HG03135 (cell line): ENCODE data around the gene ERMAP.
"Not testable (repeated sequence)": the region's sequence is repeated elsewhere in the genome, so short reads cannot be mapped to it uniquely, and the experiment has no call there.

Experiments
- ATAC-seq: cut with Tn5 transposase; IDR thresholded peaks from one replicate; pipeline ENCODE4 v1.9.1; 2021; ENCODE audit warnings: mild to moderate bottlenecking, moderate library complexity; ENCODE audit not compliant: unreplicated experiment

Gene ERMAP

GRCh38 chr1:42844592-42845140 is 27.7 kb downstream of the ERMAP start:
- ATAC-seq, result no peak

DNA sequence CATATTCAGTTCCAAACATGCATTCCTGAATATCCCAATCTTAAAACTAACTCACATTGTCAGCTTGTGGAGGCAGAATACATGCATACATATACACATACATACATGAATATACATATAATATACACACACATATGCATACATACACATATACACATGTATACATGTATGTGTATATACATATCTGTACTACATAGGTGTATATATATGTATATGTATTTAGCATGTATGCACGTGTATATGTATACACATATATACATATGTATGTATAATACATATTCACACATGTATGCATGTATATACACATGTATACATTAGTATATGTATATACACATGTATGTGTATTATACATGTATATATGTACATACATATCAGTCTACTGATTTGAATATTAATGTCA is 28.3 kb downstream of the ERMAP start:
- ATAC-seq, result no peak

DNA sequence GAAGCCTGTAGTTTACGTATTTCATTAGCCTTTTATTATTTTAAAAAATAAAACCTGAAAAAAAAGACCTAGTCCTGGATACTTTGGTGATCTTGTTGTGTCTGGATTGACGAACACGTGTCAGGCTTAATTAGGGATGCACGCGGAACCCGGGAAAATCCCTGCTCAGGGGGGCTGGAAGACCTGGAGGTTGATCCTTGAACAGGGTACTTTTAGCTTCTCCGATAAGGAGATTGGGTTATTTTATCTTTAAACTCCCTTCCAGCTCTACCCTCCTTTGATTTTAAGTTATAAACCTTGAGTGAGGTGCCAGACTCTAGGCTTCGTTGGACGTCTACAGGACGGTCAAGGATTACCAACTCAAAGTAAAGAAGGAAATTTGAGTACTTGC is 28.9 kb downstream of the ERMAP start:
- ATAC-seq, result peak; percentile 7

DNA sequence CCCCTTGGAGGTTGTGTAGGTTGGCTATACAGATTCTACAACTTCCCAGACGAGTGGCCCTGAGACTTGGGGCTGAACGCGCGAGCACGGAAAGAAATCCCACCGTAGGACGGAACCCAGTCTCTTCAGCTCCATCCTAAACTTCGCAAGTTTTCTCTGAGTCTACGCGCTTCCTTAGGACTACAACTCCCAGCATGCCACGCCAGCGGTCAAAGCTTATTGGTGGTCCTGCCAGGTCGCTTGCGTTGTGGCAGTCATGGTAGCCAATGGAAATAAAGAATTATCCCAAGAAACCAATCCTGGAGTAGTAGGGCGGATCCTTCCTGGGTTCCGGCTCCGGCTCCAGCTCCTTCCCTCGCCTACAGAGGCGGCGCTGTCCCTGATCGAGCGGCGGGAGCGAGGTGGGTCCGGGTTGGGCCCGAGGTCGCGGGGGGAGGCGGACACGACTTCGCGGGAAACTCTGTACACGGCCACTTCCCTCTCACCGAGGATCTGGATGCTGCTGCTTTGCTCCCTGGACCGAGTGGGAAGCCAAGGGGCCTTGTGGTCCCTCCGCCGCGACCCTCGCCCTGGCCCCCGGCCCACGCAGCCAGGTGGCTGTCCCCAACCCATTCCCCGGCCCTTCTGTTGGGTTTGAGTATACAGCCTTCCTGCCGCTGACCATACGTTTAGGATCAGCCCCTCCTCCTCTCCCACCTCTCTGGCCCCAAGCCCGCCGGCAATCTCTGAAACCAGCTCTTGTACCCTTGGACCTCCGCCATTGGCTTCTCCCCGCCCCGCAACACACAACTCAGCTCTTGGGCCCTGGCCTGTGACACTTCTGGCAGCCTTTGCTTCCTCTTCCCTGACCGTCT is 29.6 kb downstream of the ERMAP start, which contains the start of gene ZNF691:
TSS of gene ZNF691 (plus strand) at position 357 of the 854 bp plus-strand sequence. CDS start 3,046 bp downstream, outside the sequence.
- ATAC-seq, result peak; percentile 96

- no peak for ATAC-seq
Measured at GRCh38 chr1:42847111-42847595, 30.2 kb downstream of the ERMAP start.

DNA sequence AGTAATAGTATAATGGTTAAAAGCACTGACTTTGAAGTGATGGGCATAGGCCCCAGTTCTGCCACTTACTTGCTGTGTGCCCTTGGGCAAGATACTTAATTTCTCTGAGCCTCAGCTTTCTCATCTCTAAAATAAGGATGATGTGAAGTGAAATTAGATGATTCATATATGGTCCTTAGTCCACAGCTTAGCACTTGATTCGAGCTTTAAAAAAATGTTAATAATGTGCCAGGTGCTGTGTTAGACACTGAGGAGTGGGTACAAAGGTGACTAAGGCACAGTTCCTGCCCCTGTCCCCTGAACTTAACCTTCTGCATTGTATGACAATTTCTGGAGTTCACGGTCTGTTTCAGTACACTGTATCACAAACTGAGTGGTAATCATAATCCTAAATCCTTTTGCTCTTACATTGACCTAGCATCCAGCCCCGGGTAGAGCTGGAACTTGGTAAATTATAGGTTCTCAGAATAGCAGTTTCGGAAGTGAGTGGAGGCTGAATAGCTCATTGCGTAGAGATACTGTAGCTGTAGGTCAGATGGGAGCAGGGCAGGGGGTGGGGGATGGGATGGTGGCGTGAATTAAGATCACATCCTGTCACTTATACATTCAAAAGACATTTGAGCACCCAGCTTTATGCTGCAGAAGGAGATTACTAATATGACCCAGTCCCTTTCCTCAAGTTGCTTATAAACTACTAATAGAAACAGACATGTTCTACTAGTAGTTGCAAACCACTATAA is 31.0 kb downstream of the ERMAP start:
- ATAC-seq, result no peak

- ATAC-seq, result no peak
Measured at GRCh38 chr1:42848823-42849537, 32.1 kb downstream of the ERMAP start.

- no peak for ATAC-seq
Measured at GRCh38 chr1:42849944-42850343, 33.0 kb downstream of the ERMAP start.

DNA sequence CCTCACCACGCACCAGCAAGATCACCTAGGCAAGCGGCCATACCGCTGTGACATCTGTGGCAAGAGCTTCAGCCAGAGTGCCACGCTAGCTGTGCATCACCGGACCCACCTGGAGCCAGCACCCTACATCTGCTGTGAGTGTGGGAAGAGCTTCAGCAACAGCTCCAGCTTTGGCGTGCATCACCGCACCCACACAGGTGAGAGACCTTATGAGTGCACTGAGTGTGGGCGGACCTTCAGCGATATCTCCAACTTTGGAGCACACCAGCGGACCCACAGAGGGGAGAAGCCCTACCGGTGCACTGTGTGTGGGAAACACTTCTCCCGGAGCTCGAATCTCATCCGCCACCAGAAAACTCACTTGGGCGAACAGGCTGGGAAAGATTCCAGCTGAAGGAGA is 34.5 kb downstream of the ERMAP start:
- ATAC-seq, result no peak

GRCh38 chr1:42851960-42852607 is 35.2 kb downstream of the ERMAP start:
- ATAC-seq, result no peak

DNA sequence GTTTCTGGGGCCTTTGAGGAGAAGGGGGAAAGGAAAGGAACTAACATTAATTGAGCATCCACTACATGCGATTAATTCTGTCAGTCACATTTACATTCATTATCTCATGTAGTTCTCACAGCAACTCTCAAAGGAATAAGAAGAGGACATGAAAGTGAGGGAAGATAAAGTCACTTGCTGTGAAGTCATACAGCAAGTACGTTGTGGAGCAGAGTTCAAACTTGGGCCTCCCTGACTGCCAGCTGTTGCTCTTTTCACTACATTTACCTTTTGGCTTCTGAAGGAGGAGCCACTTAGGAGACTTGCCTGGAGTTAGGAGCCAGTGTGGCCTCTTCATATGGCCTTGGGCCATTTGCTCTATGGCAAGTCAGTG is 35.7 kb downstream of the ERMAP start:
- no peak for ATAC-seq

DNA sequence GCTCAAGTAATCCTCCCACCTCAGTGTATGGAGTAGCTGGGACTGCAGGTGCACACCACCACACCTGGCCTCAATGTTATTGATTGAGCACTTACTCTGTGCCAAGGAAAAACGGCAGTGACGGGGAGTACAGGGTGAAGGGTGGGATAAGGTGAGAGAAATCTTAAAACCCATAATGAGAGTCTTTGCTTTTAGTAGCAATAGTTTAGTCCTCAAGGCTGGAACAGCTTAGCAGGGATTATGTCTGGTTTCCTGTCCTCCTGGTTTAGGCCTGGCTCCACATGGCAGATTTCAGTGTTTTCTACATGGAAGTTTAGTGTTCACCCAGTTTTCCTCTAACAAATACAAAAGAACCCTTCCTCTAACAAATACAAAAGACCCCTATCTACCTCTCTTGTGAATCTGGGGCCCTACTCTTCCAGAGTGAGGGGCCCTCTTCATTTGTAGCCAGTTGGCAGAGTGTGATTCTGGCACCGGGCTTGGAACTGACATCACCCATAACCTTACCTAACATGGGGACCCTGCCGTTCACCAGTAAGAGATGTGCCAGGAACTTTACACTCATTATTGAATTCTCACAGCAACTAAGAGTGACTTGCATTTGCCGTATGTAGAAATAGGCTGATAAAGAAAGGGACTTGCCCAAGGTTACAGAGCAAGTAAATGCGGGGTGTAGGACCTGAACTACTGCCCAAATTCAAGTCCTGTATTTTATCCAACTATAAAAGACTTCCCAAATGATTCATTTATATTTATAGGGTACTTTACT is 36.4 kb downstream of the ERMAP start:
- no peak for ATAC-seq

- ATAC-seq, result not testable (repeated sequence)
Measured at GRCh38 chr1:42856554-42856953, 39.6 kb downstream of the ERMAP start.

- not testable (repeated sequence) for ATAC-seq
Measured at GRCh38 chr1:42859366-42859765, 42.4 kb downstream of the ERMAP start.

DNA sequence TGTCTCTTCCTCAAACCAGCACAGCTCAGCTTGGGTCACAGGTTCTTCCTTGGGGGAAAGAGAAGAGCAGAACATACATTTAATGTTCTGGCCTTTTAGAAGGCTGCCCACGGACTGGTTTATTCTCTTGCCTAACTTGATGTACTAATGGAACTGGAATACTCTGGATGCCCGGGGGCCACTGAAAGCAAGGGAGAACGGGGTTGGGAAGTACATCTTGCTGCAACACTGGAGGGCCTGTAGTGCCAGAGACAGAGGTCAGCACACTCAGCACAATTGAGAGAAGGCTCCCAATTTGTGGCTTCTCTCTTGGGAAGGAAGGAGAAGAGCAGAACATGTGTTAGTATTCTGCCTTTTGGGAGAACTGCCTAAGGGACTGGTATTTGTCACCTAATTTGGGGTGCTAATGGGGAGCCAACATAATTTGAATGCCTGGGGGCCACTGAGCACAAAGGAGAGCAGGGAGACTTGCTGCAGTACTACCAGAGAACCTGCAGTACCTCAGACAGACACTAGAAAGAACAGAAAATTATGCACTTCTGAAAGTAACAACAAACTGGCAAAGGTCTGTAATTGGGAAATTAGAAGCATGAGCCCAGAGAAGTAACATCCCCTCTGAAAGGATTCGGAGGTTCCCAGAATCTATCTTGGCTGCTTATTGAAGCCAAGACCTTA is 43.6 kb downstream of the ERMAP start:
- no peak for ATAC-seq

GRCh38 chr1:42861014-42861399 is 44.1 kb downstream of the ERMAP start:
- no peak for ATAC-seq

GRCh38 chr1:42866549-42866948 is 49.6 kb downstream of the ERMAP start:
- ATAC-seq, result no peak

GRCh38 chr1:42868466-42868865 is 51.5 kb downstream of the ERMAP start:
- not testable (repeated sequence) for ATAC-seq

- ATAC-seq, result not testable (repeated sequence)
Measured at GRCh38 chr1:42869254-42869653, 52.3 kb downstream of the ERMAP start.
